PC-3 (cell line): ENCODE data around the gene NAPSA. TPM values are rescaled to one million over a fixed set of nuclear protein-coding genes. Genes with fewer than 3 reads are reported as not detected.

Source experiments
- ATAC-seq: fragments of 200-7000 bp; cut with Tn5 transposase; 2 replicates; pipeline ENCODE4 v1.9.1; 2020; ENCODE audit warnings: mild to moderate bottlenecking, moderate library complexity
- BruUV-seq: library from RNA; stranded (reverse); fragments of 400-500 nt; replicated peaks from 2 replicates; lab custom pipeline; 2021; lab: Mats Ljungman, UMichigan
- CTCF ChIA-PET: fragments of 300-600 bp; sonication (Branson Sonifier 250); formaldehyde crosslinking; loops from one replicate; lab custom pipeline; 2022; ENCODE audit warnings: antibody characterized with exemption; lab: Charles Lee
- POLR2A ChIA-PET: fragments of 300-600 bp; sonication (Branson Sonifier 250); formaldehyde crosslinking; loops from one replicate; lab custom pipeline; 2022; ENCODE audit warnings: antibody characterized with exemption; ENCODE audit not compliant: unreplicated experiment; lab: Charles Lee
- DNase-seq: peaks from one replicate; pipeline ENCODE4 v3.0.0-alpha.2; 2015
- H2AFZ ChIP-seq: fragments of 300-600 bp; sonication (generic); 2 replicates; pipeline ENCODE4 v1.6.0; 2016; ENCODE audit warnings: antibody characterized with exemption, low read length
- H3F3A ChIP-seq: fragments of 300-600 bp; sonication (generic); one replicate; pipeline ENCODE4 v1.6.0; 2017; ENCODE audit warnings: antibody characterized with exemption, low read length, control low read depth, mild to moderate bottlenecking; ENCODE audit not compliant: unreplicated experiment
- H3K27ac ChIP-seq: fragments of 300-600 bp; sonication (generic); 2 replicates; pipeline ENCODE4 v1.5.1; 2016; ENCODE audit warnings: mild to moderate bottlenecking, low read length
- H3K27me3 ChIP-seq: fragments of 300-600 bp; sonication (generic); 2 replicates; pipeline ENCODE4 v1.6.1; 2016; ENCODE audit warnings: low read length, mixed read lengths
- H3K36me3 ChIP-seq: fragments of 300-600 bp; sonication (generic); 2 replicates; pipeline ENCODE4 v1.6.1; 2016; ENCODE audit warnings: low read depth, mixed run types, low read length, mixed read lengths
- H3K4me1 ChIP-seq: fragments of 300-600 bp; sonication (generic); 2 replicates; pipeline ENCODE4 v1.5.1; 2016; ENCODE audit warnings: low read length; ENCODE audit not compliant: insufficient read depth
- H3K4me2 ChIP-seq: fragments of 300-600 bp; sonication (generic); 2 replicates; pipeline ENCODE4 v1.6.0; 2016; ENCODE audit warnings: low read length
- H3K4me3 ChIP-seq: fragments of 300-600 bp; sonication (generic); 2 replicates; pipeline ENCODE4 v1.5.1; 2016; ENCODE audit warnings: mild to moderate bottlenecking, low read length, mixed read lengths
- H3K79me2 ChIP-seq: fragments of 300-600 bp; sonication (generic); 2 replicates; pipeline ENCODE4 v1.6.1; 2017; ENCODE audit warnings: low read length, mixed read lengths
- H3K9ac ChIP-seq: fragments of 300-600 bp; sonication (generic); 2 replicates; pipeline ENCODE4 v1.6.0; 2016; ENCODE audit warnings: mild to moderate bottlenecking, low read length
- H3K9me2 ChIP-seq: fragments of 300-600 bp; sonication (generic); replicated peaks from 2 replicates; pipeline ENCODE4 v1.6.1; 2016; ENCODE audit warnings: mixed run types, low read length, mixed read lengths
- H3K9me3 ChIP-seq: fragments of 300-600 bp; sonication (generic); 2 replicates; pipeline ENCODE4 v1.6.1; 2016; ENCODE audit warnings: low read length, mixed read lengths
- H4K20me1 ChIP-seq: fragments of 300-600 bp; sonication (generic); 2 replicates; pipeline ENCODE4 v1.6.1; 2016; ENCODE audit warnings: low read length, mixed read lengths
- EZH2 ChIP-seq: fragments of 300-600 bp; sonication (generic); IDR thresholded peaks from one replicate; pipeline ENCODE4 v1.6.1; 2017; ENCODE audit warnings: antibody characterized with exemption, mild to moderate bottlenecking, low read length; ENCODE audit not compliant: unreplicated experiment
- EZH2phosphoT487 ChIP-seq: fragments of 300-600 bp; sonication (generic); IDR thresholded peaks from 2 replicates; pipeline ENCODE4 v1.6.1; 2018; ENCODE audit warnings: mild to moderate bottlenecking, antibody characterized with exemption, low read length, borderline replicate concordance
- intact Hi-C: fragments of 100-400 bp; cut with micrococcal nuclease; formaldehyde crosslinking; loops from 2 replicates; pipeline ENCODE4 v1.9.0; 2023
- total RNA-seq: library from RNA; depleted of rRNA; stranded (reverse); fragments of >200 nt; gene quantifications from 2 replicates; pipeline ENCODE4 v1.2.3, GENCODE V29; 2014
- TF ChIP-seq, protein P1 (sequence below): fragments of 300-600 bp; sonication (generic); conservative IDR thresholded peaks from 2 replicates; pipeline ENCODE4 v1.5.1; 2017; ENCODE audit warnings: antibody characterized with exemption, low read depth, mild to moderate bottlenecking, low read length

NAPSA gene
- total RNA-seq, 1 experiment from 2014 or later = 3.0 TPM

DNA sequence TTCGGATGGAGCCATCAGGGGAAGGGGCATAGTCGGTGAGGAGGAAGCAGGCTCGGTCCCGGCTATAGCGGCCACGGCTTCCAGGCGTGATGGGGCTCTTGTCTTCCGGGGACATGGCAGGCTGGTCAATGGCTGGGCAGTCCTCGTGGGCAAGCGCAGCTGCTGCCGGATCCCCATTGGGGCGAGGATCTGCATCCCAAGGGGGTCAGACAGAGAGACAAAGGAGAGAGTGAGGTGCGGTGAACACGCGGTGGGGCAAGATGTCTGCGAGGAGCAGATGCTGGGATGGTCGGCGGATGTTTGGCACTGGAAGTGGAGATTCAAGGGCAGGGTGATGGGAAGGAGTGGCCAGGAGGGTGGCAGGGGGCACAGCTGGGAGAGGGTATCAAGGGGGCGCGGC lies 44.8 kb downstream of the NAPSA start:
- Histone ChIP-seq H3K9me3 (no peaks in the 10 kb centered on the region), H3K4me2 (no peak overlapping the region), H3K36me3 (no peaks in the 10 kb centered on the region), H3F3A (no peaks in the 10 kb centered on the region), H3K9ac (no peak overlapping the region), H3K4me3 (no peak overlapping the region), H3K27me3 (peaks cover 4% of the 10 kb centered on the region; the same call in 1 of the 2 replicates), H3K27ac (no peak overlapping the region), H2AFZ (no peak overlapping the region), H4K20me1 (peaks cover 8% of the 10 kb centered on the region; the same call in 1 of the 2 replicates), H3K4me1 (no peaks in the 10 kb centered on the region), H3K79me2 (no peaks in the 10 kb centered on the region), H3K9me2 (no peaks in the 10 kb centered on the region)
- BruUV-seq = no TSS peak
- intact Hi-C loops = no loop called here
- no peak for DNase-seq
- no peak for ATAC-seq
- TF ChIP-seq EZH2phosphoT487 = no peak
- TF ChIP-seq EZH2 = no peak
- TF ChIP-seq, protein P1, sequence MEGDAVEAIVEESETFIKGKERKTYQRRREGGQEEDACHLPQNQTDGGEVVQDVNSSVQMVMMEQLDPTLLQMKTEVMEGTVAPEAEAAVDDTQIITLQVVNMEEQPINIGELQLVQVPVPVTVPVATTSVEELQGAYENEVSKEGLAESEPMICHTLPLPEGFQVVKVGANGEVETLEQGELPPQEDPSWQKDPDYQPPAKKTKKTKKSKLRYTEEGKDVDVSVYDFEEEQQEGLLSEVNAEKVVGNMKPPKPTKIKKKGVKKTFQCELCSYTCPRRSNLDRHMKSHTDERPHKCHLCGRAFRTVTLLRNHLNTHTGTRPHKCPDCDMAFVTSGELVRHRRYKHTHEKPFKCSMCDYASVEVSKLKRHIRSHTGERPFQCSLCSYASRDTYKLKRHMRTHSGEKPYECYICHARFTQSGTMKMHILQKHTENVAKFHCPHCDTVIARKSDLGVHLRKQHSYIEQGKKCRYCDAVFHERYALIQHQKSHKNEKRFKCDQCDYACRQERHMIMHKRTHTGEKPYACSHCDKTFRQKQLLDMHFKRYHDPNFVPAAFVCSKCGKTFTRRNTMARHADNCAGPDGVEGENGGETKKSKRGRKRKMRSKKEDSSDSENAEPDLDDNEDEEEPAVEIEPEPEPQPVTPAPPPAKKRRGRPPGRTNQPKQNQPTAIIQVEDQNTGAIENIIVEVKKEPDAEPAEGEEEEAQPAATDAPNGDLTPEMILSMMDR = no peak
- ChIA-PET POLR2A (no interaction called here), CTCF (no interaction called here)

DNA sequence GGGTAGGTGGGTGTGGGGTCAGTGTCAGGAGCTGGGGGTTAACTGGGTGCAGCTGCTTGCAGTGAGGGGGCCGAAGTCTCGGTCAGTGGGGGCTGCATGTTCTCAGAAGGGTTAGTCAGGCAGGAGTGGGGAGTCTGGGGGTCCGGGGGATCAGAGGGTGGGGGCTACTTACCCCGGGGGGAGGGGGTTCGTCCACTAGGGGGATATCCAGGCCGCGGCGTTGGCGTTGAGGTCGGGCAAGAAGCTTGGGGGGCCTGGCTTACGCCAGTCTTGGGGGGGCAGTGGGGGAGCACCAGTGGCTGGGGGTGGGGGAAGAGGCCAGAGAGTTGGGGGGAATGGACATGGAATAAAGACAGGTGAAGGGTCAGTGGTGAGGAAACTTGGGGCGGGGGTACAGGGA lies 45.4 kb downstream of the NAPSA start:
- Histone ChIP-seq H3K27me3 (peaks cover 7% of the 10 kb centered on the region), H3K36me3 (no peaks in the 10 kb centered on the region), H4K20me1 (peaks cover 6% of the 10 kb centered on the region; the same call in 1 of the 2 replicates), H3K27ac (no peak overlapping the region), H3K79me2 (no peaks in the 10 kb centered on the region), H3F3A (no peaks in the 10 kb centered on the region), H3K9ac (no peak overlapping the region), H3K4me1 (no peaks in the 10 kb centered on the region), H3K4me3 (no peak overlapping the region), H3K4me2 (no peak overlapping the region), H2AFZ (no peak overlapping the region), H3K9me3 (no peaks in the 10 kb centered on the region), H3K9me2 (no peaks in the 10 kb centered on the region)
- ATAC-seq (no peak), DNase-seq (no peak)
- intact Hi-C loops = no loop called here
- POLR2A ChIA-PET = no interaction called here
- BruUV-seq = no TSS peak
- CTCF ChIA-PET = no interaction called here
- TF ChIP-seq EZH2phosphoT487 (no peak), EZH2 (no peak)
- TF ChIP-seq, protein P1 = no peak

DNA sequence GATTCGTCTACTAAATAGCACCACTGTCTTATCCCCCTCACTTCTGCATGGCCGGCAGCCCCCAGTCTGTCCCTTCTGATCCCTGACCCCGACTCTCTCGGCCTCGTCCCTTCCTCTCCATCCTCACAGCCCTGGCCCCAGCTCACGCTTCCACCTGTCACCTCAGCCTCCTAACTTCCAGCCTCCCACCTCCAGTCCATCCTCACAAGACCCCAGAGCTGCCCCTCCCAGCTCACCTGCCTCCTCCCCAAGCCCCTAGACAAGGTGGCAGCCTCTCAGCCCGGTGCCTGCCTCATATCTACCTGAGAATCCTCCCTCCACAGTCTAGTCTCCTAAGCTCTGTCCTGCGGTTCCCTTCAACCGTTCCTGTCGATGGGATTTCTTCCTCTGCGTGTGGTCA lies 46.3 kb downstream of the NAPSA start:
- H3K4me3 ChIP-seq = no peak overlapping the region
- intact Hi-C loops = no loop called here
- ChIA-PET CTCF (no interaction called here), POLR2A (no interaction called here)
- no peaks in the 10 kb centered on the region for H3K9me2 ChIP-seq
- DNase-seq = no peak
- no peak overlapping the region for H3K9ac ChIP-seq
- H3K9me3 ChIP-seq = no peaks in the 10 kb centered on the region
- no peaks in the 10 kb centered on the region for H3K79me2 ChIP-seq
- H3K36me3 ChIP-seq = no peaks in the 10 kb centered on the region
- H3K4me2 ChIP-seq = no peak overlapping the region
- H3K27me3 ChIP-seq = peaks cover 16% of the 10 kb centered on the region
- TF ChIP-seq EZH2phosphoT487 = no peak
- no peak for TF ChIP-seq EZH2
- TF ChIP-seq, protein P1 = no peak
- no peak overlapping the region for H2AFZ ChIP-seq
- H3K4me1 ChIP-seq = peaks cover 4% of the 10 kb centered on the region; the same call in 1 of the 2 replicates
- ATAC-seq = no peak
- H3F3A ChIP-seq = no peaks in the 10 kb centered on the region
- H4K20me1 ChIP-seq = no peaks in the 10 kb centered on the region
- BruUV-seq = no TSS peak
- no peak overlapping the region for H3K27ac ChIP-seq
